NCI-H524 treated with DMSO at 0.1 percent for 48 hours (cell line): ENCODE results near the gene ADGRG6.

Source experiments
- DNase-seq: peaks from one replicate; lab custom pipeline; 2025; lab: John Stamatoyannopoulos, UW

ADGRG6 gene

GRCh38 chr6:142489722-142490610, 188.2 kb downstream of the ADGRG6 start:
- no peak for DNase-seq
